IPS-18c (cell line): ENCODE data around the gene MAST4.

ENCODE experiments used
- H3K4me3 ChIP-seq: 2 replicates; pipeline ENCODE4 v1.7.0; 2013; ENCODE audit warnings: low read depth, mild to moderate bottlenecking, low read length, moderate library complexity; ENCODE audit not compliant: insufficient read depth
- H3K9me3 ChIP-seq: one replicate; pipeline ENCODE4 v1.6.1; 2013; ENCODE audit warnings: mild to moderate bottlenecking, low read length, moderate library complexity; ENCODE audit not compliant: control insufficient read depth, insufficient read depth

MAST4 gene

GRCh38 chr5:66628561-66628960 is 32.4 kb downstream of the MAST4 start:
- no peaks in the 10 kb centered on the region for H3K9me3 ChIP-seq
- H3K4me3 ChIP-seq, result no peak overlapping the region

- H3K4me3 ChIP-seq, result no peak overlapping the region
- no peaks in the 10 kb centered on the region for H3K9me3 ChIP-seq
Measured at GRCh38 chr5:66629446-66629845, 33.3 kb downstream of the MAST4 start.

GRCh38 chr5:66633754-66634153 is 37.6 kb downstream of the MAST4 start:
- H3K9me3 ChIP-seq, result no peaks in the 10 kb centered on the region
- H3K4me3 ChIP-seq, result no peak overlapping the region

GRCh38 chr5:66634601-66635000 is 38.4 kb downstream of the MAST4 start:
- H3K4me3 ChIP-seq, result no peak overlapping the region
- H3K9me3 ChIP-seq, result no peaks in the 10 kb centered on the region

- no peaks in the 10 kb centered on the region for H3K9me3 ChIP-seq
- no peak overlapping the region for H3K4me3 ChIP-seq
Measured at GRCh38 chr5:66637994-66638393, 41.8 kb downstream of the MAST4 start.

GRCh38 chr5:66639037-66639436 is 42.8 kb downstream of the MAST4 start:
- Histone ChIP-seq H3K9me3 (no peaks in the 10 kb centered on the region), H3K4me3 (no peak overlapping the region)

- Histone ChIP-seq H3K9me3 (no peaks in the 10 kb centered on the region), H3K4me3 (no peak overlapping the region)
Measured at GRCh38 chr5:66642538-66642937, 46.3 kb downstream of the MAST4 start.

GRCh38 chr5:66643387-66643786 is 47.2 kb downstream of the MAST4 start:
- H3K4me3 ChIP-seq, result no peak overlapping the region
- H3K9me3 ChIP-seq, result no peaks in the 10 kb centered on the region

GRCh38 chr5:66644111-66644510 is 47.9 kb downstream of the MAST4 start:
- Histone ChIP-seq H3K4me3 (no peak overlapping the region), H3K9me3 (no peaks in the 10 kb centered on the region)

- no peaks in the 10 kb centered on the region for H3K9me3 ChIP-seq
- H3K4me3 ChIP-seq, result no peak overlapping the region
Measured at GRCh38 chr5:66645039-66645438, 48.8 kb downstream of the MAST4 start.

- no peaks in the 10 kb centered on the region for H3K9me3 ChIP-seq
- H3K4me3 ChIP-seq, result no peak overlapping the region
Measured at GRCh38 chr5:66646570-66646969, 50.4 kb downstream of the MAST4 start.

GRCh38 chr5:66647146-66647856 is 51.1 kb downstream of the MAST4 start:
- no peaks in the 10 kb centered on the region for H3K9me3 ChIP-seq
- no peak overlapping the region for H3K4me3 ChIP-seq

- no peak overlapping the region for H3K4me3 ChIP-seq
- no peaks in the 10 kb centered on the region for H3K9me3 ChIP-seq
Measured at GRCh38 chr5:66652818-66653217, 56.6 kb downstream of the MAST4 start.

- Histone ChIP-seq H3K4me3 (no peak overlapping the region), H3K9me3 (no peaks in the 10 kb centered on the region)
Measured at GRCh38 chr5:66653325-66653724, 57.1 kb downstream of the MAST4 start.

GRCh38 chr5:66655395-66656324 is 59.5 kb downstream of the MAST4 start:
- H3K4me3 ChIP-seq, result no peak overlapping the region
- no peaks in the 10 kb centered on the region for H3K9me3 ChIP-seq

- no peak overlapping the region for H3K4me3 ChIP-seq
Measured at GRCh38 chr5:66658516-66658915, 62.3 kb downstream of the MAST4 start.

GRCh38 chr5:66659780-66660179 is 63.6 kb downstream of the MAST4 start:
- Histone ChIP-seq H3K9me3 (no peaks in the 10 kb centered on the region), H3K4me3 (no peak overlapping the region)

More at GRCh38 chr5:66658516-66658915, 62.3 kb downstream of the MAST4 start:
- H3K9me3 ChIP-seq, result no peaks in the 10 kb centered on the region

GRCh38 chr5:66660396-66660795 is 64.2 kb downstream of the MAST4 start:
- H3K9me3 ChIP-seq, result no peaks in the 10 kb centered on the region
- no peak overlapping the region for H3K4me3 ChIP-seq
